HepG2 (cell line): ENCODE results near the gene TTC4. TPM values are rescaled to one million over a fixed set of nuclear protein-coding genes. Genes with fewer than 3 reads are reported as not detected.

Experiments used
- BHLHE40 ChIP-seq: IDR thresholded peaks from 2 replicates; pipeline ENCODE4 v1.6.1; 2011; ENCODE audit warnings: low read length, improper control_type of control experiment
- GABPA ChIP-seq, 2 experiments: IDR thresholded peaks; 2 replicates each; pipeline ENCODE4 v1.6.1; 2011 to 2016; ENCODE audit warnings: low read depth in 2 of 2, low read length in 1 of 2, missing biosample characterization in 1 of 2, missing genetic modification characterization in 1 of 2
- HOXD1 ChIP-seq: sonication (generic); formaldehyde crosslinking; IDR thresholded peaks from 2 replicates; pipeline ENCODE4 v1.5.0; 2020; ENCODE audit warnings: missing genetic modification reagents
- NR2C2 ChIP-seq: sonication (generic); formaldehyde crosslinking; IDR thresholded peaks from 2 replicates; pipeline ENCODE4 v1.4.0; 2020; ENCODE audit warnings: missing genetic modification reagents, mild to moderate bottlenecking, moderate library complexity, borderline replicate concordance
- PHF20 ChIP-seq: sonication (generic); formaldehyde crosslinking; IDR thresholded peaks from 2 replicates; pipeline ENCODE4 v1.5.0; 2020; ENCODE audit warnings: mild to moderate bottlenecking, missing genetic modification reagents
- RBFOX2 ChIP-seq: fragments of 200-400 bp; formaldehyde crosslinking; IDR thresholded peaks from 2 replicates; pipeline ENCODE4 v1.6.1; 2017; ENCODE audit warnings: low read depth, mild to moderate bottlenecking, low read length
- TBL1XR1 ChIP-seq: fragments of 150-350 bp; IDR thresholded peaks from 2 replicates; pipeline ENCODE4 v1.6.1; 2014; ENCODE audit warnings: borderline replicate concordance, low read length; ENCODE audit not compliant: partially characterized antibody
- ZBTB42 ChIP-seq: sonication (generic); formaldehyde crosslinking; IDR thresholded peaks from 2 replicates; pipeline ENCODE4 v1.5.0; 2020; ENCODE audit warnings: mild to moderate bottlenecking, missing genetic modification reagents
- ZMYM4 ChIP-seq: sonication (generic); formaldehyde crosslinking; IDR thresholded peaks from 2 replicates; pipeline ENCODE4 v1.8.1; 2023; ENCODE audit warnings: mild to moderate bottlenecking, missing genetic modification reagents
- ZNF234 ChIP-seq: sonication (generic); formaldehyde crosslinking; conservative IDR thresholded peaks from 2 replicates; pipeline ENCODE4 v1.5.1; 2020; ENCODE audit warnings: mild to moderate bottlenecking, missing genetic modification reagents
- ZNF317 ChIP-seq: sonication (generic); formaldehyde crosslinking; IDR thresholded peaks from 2 replicates; pipeline ENCODE4 v1.5.0; 2020; ENCODE audit warnings: mild to moderate bottlenecking, missing genetic modification reagents
- ZNF879 ChIP-seq: sonication (generic); formaldehyde crosslinking; IDR thresholded peaks from 2 replicates; pipeline ENCODE4 v1.8.1; 2023; ENCODE audit warnings: missing genetic modification reagents
- polyA plus RNA-seq, 8 experiments: library from polyadenylated mRNA; depleted of rRNA in 3 of 8; stranded (reverse) in 7 of 8; unstranded in 1 of 8; fragments of >200 nt; fragmentation: Illumina TruSeq in 4 of 8; extraction: Trizol in 4 of 8; gene quantifications; 2 replicates each; pipeline versions ENCODE4 v1.2.1 to v1.2.3, GENCODE V29; 2011 to 2016; ENCODE audit warnings: low read depth in 4 of 8, missing spikeins in 1 of 8, mixed read lengths in 1 of 8; ENCODE audit not compliant: insufficient read depth in 1 of 8
- total RNA-seq, 5 experiments: library from RNA; depleted of rRNA; stranded (reverse); fragments of >200 nt; fragmentation: Illumina TruSeq; extraction: Trizol; gene quantifications; 2 replicates each; pipeline ENCODE4 v1.2.3, GENCODE V29; 2016; ENCODE audit warnings: low read depth in 1 of 5
- TF ChIP-seq, protein P1 (sequence below): sonication (generic); formaldehyde crosslinking; IDR thresholded peaks from 2 replicates; pipeline ENCODE4 v1.8.1; 2023; ENCODE audit warnings: mild to moderate bottlenecking, missing genetic modification reagents
- TF ChIP-seq, protein P2 (sequence below): sonication (generic); formaldehyde crosslinking; IDR thresholded peaks from 2 replicates; pipeline ENCODE4 v1.4.0; 2020; ENCODE audit warnings: missing genetic modification reagents
- TF ChIP-seq, protein P3 (sequence below): sonication (generic); formaldehyde crosslinking; IDR thresholded peaks from 2 replicates; pipeline ENCODE4 v1.5.0; 2020; ENCODE audit warnings: mild to moderate bottlenecking, missing genetic modification reagents
- TF ChIP-seq, protein P4 (sequence below): fragments of 450-650 bp; IDR thresholded peaks from 2 replicates; pipeline ENCODE4 v1.6.1; 2017
- TF ChIP-seq, protein P5 (sequence below): IDR thresholded peaks from 2 replicates; pipeline ENCODE4 v1.6.1; 2016; ENCODE audit warnings: low read depth
- TF ChIP-seq, protein P6 (sequence below): IDR thresholded peaks from 2 replicates; pipeline ENCODE4 v1.6.1; 2016; ENCODE audit warnings: low read depth, borderline replicate concordance

Gene TTC4
- total and polyA plus RNA-seq, 2 of the 13 experiments (the other 11 are each of a cell fraction or from before 2014, with no cell fraction given), result 13.1 to 24.7 TPM

GRCh38 chr1:54764133-54764921 is 48.7 kb downstream of the TTC4 start, which contains the start of gene PARS2 (continued):
- TF ChIP-seq, protein P1, sequence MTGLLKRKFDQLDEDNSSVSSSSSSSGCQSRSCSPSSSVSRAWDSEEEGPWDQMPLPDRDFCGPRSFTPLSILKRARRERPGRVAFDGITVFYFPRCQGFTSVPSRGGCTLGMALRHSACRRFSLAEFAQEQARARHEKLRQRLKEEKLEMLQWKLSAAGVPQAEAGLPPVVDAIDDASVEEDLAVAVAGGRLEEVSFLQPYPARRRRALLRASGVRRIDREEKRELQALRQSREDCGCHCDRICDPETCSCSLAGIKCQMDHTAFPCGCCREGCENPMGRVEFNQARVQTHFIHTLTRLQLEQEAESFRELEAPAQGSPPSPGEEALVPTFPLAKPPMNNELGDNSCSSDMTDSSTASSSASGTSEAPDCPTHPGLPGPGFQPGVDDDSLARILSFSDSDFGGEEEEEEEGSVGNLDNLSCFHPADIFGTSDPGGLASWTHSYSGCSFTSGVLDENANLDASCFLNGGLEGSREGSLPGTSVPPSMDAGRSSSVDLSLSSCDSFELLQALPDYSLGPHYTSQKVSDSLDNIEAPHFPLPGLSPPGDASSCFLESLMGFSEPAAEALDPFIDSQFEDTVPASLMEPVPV (CRISPR knock-in tag), result peak; percentile 62; the same call in 1 of the 2 replicates
- peak; percentile 71; the same call in 1 of the 2 replicates for TF ChIP-seq NR2C2 (CRISPR knock-in tag)
- TF ChIP-seq ZMYM4 (CRISPR knock-in tag), result peak; percentile 45; the same call in 1 of the 2 replicates
- TF ChIP-seq, protein P2, sequence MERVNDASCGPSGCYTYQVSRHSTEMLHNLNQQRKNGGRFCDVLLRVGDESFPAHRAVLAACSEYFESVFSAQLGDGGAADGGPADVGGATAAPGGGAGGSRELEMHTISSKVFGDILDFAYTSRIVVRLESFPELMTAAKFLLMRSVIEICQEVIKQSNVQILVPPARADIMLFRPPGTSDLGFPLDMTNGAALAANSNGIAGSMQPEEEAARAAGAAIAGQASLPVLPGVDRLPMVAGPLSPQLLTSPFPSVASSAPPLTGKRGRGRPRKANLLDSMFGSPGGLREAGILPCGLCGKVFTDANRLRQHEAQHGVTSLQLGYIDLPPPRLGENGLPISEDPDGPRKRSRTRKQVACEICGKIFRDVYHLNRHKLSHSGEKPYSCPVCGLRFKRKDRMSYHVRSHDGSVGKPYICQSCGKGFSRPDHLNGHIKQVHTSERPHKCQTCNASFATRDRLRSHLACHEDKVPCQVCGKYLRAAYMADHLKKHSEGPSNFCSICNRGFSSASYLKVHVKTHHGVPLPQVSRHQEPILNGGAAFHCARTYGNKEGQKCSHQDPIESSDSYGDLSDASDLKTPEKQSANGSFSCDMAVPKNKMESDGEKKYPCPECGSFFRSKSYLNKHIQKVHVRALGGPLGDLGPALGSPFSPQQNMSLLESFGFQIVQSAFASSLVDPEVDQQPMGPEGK, result peak; percentile 36; the same call in 1 of the 2 replicates
- TF ChIP-seq, protein P3, sequence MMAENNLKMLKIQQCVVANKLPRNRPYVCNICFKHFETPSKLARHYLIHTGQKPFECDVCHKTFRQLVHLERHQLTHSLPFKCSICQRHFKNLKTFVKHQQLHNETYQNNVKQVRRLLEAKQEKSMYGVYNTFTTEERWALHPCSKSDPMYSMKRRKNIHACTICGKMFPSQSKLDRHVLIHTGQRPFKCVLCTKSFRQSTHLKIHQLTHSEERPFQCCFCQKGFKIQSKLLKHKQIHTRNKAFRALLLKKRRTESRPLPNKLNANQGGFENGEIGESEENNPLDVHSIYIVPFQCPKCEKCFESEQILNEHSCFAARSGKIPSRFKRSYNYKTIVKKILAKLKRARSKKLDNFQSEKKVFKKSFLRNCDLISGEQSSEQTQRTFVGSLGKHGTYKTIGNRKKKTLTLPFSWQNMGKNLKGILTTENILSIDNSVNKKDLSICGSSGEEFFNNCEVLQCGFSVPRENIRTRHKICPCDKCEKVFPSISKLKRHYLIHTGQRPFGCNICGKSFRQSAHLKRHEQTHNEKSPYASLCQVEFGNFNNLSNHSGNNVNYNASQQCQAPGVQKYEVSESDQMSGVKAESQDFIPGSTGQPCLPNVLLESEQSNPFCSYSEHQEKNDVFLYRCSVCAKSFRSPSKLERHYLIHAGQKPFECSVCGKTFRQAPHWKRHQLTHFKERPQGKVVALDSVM (CRISPR knock-in tag), result peak; percentile 41; the same call in 1 of the 2 replicates
- TF ChIP-seq, protein P4, sequence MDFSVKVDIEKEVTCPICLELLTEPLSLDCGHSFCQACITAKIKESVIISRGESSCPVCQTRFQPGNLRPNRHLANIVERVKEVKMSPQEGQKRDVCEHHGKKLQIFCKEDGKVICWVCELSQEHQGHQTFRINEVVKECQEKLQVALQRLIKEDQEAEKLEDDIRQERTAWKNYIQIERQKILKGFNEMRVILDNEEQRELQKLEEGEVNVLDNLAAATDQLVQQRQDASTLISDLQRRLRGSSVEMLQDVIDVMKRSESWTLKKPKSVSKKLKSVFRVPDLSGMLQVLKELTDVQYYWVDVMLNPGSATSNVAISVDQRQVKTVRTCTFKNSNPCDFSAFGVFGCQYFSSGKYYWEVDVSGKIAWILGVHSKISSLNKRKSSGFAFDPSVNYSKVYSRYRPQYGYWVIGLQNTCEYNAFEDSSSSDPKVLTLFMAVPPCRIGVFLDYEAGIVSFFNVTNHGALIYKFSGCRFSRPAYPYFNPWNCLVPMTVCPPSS, result no peak
- TF ChIP-seq, protein P5, sequence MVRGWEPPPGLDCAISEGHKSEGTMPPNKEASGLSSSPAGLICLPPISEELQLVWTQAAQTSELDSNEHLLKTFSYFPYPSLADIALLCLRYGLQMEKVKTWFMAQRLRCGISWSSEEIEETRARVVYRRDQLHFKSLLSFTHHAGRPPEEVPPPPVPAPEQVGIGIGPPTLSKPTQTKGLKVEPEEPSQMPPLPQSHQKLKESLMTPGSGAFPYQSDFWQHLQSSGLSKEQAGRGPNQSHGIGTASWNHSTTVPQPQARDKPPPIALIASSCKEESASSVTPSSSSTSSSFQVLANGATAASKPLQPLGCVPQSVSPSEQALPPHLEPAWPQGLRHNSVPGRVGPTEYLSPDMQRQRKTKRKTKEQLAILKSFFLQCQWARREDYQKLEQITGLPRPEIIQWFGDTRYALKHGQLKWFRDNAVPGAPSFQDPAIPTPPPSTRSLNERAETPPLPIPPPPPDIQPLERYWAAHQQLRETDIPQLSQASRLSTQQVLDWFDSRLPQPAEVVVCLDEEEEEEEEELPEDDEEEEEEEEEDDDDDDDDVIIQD (CRISPR knock-in tag), result no peak; the same call in 1 of the 2 replicates
- no peak for TF ChIP-seq ZNF234 (CRISPR knock-in tag)
- peak; percentile 23 for TF ChIP-seq TBL1XR1
- TF ChIP-seq, protein P6, sequence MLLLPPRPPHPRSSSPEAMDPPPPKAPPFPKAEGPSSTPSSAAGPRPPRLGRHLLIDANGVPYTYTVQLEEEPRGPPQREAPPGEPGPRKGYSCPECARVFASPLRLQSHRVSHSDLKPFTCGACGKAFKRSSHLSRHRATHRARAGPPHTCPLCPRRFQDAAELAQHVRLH (CRISPR knock-in tag), result 0 out of 2 replicates have a peak, but pooled peaks have one; percentile 57
- TF ChIP-seq BHLHE40, result peak; percentile 57
- peak; percentile 21 for TF ChIP-seq ZNF317 (CRISPR knock-in tag)
- no peak for TF ChIP-seq ZBTB42 (CRISPR knock-in tag)
- no peak for TF ChIP-seq ZNF879
- peak; percentile 76 for TF ChIP-seq GABPA (IDR thresholded peaks at IDR 0.05; ENCODE audit: low read depth, low read length)
- TF ChIP-seq GABPA (CRISPR knock-in tag; IDR thresholded peaks at IDR 0.05; ENCODE audit: low read depth), result peak; percentile 97
- TF ChIP-seq RBFOX2, result peak; percentile 96
- 0 out of 2 replicates have a peak, but pooled peaks have one; percentile 14 for TF ChIP-seq HOXD1 (CRISPR knock-in tag)
- TF ChIP-seq PHF20, result peak; percentile 84
